GM21529 (cell line): ENCODE data around the gene STEAP3.
A peak's percentile ranks its signal among the peaks of the same experiment; 100 is the strongest.
"Not testable (repeated sequence)": the region's sequence is repeated elsewhere in the genome, so short reads cannot be mapped to it uniquely, and the experiment has no call there.

Source experiments
- ATAC-seq: cut with Tn5 transposase; IDR thresholded peaks from one replicate; pipeline ENCODE4 v1.9.1; 2021; ENCODE audit not compliant: unreplicated experiment

The STEAP3 gene

DNA sequence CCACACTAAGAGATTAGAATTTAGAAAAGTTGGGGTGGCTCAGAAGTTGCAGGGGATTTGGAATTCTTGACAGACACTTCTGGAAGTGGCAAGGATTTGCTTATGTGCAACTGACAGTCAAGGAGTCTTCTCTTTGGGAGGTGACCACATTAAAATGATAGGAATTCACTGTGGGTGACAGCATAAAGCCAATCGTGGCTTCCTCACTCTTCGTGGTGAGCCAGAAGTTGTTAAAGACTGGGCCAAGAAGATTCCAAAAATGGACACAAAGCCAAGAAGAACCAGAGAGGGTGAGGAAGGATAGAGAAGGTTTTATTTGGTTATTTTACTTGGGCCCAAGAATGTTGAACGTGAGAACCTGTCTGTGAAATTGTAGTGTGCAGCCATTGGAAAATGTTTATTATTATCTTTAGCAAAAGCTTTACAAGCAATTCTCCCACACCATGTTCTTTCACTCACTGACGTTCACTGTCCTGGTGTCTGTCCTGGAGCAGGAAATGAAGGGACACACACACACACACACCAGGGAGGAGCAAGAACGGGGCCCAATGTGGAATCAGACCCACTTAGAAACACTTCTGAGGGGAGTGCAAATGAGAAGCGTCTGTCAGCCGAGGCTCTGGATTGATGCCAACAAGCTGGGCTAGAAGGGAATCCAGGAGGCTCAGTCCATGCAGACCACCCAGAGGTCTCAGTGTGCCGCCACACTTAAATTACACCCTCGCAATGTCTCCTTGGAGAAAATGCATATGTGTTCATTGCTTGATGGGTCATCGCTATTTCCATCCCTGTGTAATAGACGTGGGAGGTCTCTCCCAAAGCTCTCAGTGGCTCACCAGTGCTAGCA, 37.2 kb downstream of the STEAP3 start:
- no peak for ATAC-seq

DNA sequence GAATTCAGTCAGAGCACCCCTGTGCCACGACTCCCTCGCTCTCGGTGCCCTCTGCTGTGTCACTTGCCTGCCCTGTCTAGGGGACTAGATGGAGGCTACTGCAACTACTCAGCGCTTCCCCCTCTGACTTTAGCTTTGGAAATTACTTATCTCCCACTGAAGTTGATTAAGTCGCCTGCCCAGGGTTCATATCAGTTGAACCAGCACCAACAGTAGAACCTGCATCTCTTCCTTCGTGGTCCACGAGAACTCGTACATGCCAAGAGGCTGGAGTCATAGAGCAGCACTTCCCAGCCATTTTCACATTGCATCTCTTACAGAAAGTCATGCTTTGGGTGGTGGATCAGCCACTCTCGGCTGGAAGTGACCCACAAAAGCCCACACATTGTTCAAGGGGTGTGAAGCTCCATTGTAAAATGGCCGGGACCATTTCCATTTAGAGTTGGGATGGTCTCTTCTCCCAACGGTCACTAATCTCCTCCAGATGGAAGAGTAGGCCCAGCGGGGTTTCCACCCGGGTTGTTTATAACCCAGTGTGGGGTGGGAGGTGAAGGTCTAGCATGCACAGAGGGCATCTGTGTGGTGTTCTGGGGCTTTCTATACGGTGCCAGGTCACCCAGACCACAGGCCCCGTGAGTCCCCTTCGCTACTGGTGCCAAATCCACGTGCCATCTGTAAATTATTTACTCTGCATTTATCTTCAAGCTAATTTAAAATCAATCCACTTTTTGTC, 38.0 kb downstream of the STEAP3 start:
- no peak for ATAC-seq

DNA sequence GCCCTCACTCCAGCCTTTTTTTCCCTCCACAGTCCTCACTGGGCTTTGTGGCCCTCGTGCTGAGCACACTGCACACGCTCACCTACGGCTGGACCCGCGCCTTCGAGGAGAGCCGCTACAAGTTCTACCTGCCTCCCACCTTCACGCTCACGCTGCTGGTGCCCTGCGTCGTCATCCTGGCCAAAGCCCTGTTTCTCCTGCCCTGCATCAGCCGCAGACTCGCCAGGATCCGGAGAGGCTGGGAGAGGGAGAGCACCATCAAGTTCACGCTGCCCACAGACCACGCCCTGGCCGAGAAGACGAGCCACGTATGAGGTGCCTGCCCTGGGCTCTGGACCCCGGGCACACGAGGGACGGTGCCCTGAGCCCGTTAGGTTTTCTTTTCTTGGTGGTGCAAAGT, 39.4 kb downstream of the STEAP3 start:
- no peak for ATAC-seq

DNA sequence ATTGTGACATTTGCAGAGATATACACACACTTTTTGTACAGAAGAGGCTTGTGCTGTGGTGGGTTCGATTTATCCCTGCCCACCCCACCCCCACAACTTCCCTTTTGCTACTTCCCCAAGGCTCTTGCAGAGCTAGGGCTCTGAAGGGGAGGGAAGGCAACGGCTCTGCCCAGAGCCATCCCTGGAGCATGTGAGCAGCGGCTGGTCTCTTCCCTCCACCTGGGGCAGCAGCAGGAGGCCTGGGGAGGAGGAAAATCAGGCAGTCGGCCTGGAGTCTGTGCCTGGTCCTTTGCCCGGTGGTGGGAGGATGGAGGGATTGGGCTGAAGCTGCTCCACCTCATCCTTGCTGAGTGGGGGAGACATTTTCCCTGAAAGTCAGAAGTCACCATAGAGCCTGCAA, 40.0 kb downstream of the STEAP3 start:
- ATAC-seq, result no peak

DNA sequence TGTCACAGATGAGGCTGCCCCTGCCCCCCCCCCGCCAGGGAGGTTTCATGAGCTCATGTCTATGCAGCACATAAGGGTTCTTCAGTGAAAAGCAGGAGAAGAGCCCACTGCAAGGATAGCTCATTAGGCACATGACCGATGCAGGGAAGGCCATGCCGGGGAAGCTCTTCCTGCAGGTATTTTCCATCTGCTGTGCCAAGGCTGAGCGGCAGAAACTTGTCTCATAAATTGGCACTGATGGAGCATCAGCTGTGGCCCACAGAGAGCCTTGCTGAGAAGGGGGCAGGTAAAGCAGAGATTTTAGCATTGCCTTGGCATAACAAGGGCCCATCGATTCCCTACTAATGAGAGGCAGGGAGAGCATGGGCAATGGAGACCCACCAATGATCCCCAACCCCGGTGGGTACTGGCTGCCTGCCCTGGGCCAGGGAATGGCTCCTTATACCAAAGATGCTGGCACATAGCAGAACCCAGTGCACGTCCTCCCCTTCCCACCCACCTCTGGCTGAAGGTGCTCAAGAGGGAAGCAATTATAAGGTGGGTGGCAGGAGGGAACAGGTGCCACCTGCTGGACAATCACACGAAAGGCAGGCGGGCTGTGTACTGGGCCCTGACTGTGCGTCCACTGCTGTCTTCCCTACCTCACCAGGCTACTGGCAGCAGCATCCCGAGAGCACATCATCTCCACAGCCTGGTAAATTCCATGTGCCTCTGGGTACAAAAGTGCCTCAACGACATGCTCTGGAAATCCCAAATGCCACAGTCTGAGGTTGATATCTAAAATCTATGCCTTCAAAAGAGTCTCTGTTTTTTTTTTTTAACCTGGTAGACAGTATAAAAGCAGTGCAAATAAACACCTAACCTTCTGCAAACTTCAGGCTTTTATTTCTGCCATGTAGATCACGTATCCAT, 41.4 kb downstream of the STEAP3 start:
- peak; percentile 99 for ATAC-seq

DNA sequence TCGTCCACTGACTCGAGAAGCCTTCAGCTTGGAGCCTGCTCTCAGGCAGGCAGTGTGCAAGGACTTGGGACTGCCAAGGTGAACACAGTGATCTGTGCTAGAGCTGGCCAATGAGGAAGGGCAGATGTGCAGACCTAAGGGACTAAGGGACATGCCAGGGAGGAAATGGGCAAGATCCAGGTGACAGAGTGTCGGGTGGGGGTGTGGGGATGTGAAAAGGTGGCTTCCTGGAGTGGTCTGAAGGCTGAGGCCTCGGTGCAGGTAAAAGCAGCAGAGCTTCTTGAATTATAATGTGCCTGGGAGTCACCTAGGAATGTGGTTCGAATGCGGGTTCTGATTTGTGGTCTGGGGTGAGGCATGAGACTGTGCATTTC, 42.0 kb downstream of the STEAP3 start:
- no peak for ATAC-seq

DNA sequence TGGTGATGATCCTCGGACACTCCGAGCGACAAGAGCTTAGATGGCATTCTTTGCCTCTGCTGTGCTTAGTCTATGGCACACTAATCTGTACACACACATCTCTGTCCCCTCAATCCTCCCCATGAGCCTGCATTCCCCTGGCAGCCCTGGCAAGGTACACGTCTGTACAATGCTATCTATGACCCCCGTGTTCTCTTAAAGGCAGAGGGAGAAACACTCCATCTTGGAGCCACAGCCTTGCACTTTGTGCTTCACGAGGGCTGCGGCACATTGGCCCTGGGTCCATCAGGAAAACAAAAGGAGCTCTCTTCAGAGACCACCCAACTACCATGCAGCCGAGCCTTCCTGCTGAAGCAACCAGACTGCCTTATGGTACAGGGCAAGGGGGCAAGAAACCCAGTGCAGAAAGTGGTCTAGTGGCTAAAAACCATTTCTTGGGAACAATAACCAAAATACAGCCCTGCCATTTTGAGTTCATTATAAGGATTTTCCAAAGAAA, 42.5 kb downstream of the STEAP3 start:
- ATAC-seq, result no peak

DNA sequence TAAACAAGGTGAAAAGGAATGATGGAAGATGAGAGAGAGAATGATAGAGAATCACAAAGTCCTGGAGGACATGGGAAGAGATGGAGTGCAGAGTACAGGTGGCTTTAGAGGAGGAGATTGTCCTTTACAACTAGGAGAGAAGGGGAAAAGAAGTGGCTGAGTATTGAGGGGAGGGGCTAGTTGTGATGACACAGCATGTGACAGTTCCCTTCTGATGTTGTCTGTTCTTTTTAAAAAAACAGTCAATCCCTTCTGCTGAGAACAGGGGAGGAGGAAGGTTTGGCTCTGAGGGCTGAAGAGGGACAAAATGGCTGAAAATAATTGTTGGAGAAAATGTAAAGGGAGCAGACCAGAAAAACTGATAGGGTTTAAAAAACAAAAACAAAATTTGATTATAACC, 44.0 kb downstream of the STEAP3 start:
- no peak for ATAC-seq

DNA sequence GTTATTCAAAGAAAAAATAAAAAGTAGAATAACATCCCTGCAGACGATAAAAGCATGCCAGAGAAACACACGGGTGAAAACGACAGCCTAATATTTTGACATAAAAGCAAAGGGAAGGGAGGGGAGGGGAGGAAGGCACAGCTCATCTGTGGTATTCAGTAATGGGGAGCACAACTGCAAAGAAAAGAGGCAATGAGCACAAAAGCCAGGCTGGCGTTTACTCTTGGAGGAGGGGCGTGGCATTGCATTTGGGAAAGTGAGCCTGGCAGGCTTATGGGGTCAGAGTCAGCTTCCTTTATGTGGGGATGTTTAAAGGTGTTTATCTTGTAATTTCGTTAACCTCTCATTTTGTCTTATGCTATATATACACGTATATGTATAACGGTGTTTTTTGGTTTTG, 53.2 kb downstream of the STEAP3 start:
- ATAC-seq, result no peak

DNA sequence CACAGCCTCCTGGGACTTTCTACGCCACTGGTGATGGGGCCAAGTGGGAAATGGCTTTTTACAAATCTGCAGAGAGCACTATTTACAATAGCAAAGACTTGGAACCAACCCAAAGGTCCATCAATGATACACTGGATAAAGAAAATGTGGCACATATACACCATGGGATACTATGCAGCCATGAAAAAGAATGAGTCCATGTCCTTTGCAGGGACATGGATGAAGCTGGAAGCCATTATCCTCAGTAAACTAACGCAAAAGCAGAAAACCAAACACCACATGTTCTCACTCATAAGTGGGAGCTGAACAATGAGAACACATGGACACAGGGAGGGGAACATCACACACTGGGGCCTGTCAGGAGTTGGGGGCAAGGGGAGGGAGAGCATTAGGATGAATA, 54.8 kb downstream of the STEAP3 start:
- not testable (repeated sequence) for ATAC-seq

DNA sequence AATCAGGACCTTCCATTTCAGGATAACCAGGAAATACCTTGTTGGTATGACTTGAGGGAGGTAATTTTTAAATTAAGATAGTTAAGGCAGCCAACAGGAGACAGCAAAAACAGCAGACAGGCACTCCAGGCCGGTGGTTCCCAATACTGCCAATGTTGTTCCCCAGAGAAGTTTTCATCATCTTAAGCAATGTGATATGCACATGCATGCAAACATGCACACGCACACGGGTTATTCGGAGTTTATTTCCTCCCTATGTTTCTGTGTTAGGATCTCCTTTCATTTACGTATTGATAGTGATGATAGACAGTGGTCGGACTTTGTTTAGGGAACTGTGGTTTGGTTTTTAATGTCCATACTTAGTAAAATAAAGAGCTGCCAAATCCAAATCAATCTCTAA, 55.3 kb downstream of the STEAP3 start:
- ATAC-seq, result no peak

DNA sequence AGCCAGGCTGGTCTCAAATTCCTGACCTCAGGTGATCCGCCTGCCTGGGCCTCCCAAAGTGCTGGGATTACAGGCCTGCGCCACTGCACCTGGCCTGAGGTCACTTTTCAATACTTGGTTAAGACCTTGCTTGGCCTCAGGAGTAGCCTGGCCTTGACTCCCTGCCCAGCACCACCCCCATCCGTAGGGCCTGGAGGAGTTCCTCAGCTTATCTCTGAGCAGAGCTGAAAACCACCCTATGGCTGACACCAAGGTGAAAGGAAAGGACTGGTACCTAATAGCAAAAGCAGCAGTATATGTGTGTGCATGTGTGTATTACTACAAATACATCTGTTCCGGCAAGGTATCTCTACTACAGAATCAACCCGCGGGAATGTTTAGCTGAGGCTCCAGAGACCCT, 56.0 kb downstream of the STEAP3 start:
- ATAC-seq, result no peak

DNA sequence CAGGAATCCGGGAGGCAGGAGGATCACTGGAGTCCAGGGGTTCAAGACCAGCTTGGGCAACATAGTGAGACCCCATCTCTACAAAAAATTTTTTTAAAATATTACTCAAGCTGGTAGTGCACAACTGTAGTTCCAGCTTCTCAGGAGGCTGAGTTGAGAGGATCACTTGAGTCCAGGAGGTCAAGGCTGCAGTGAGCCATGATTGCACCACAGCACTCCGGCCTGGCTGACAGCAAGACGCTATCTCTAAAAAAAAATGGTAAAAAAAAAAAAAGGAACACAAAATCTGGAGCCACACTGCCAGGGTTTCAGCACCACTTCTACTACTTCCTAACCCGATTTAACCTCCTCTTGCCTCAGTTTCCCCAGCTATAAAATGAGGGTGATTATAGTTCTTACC, 57.0 kb downstream of the STEAP3 start:
- no peak for ATAC-seq

DNA sequence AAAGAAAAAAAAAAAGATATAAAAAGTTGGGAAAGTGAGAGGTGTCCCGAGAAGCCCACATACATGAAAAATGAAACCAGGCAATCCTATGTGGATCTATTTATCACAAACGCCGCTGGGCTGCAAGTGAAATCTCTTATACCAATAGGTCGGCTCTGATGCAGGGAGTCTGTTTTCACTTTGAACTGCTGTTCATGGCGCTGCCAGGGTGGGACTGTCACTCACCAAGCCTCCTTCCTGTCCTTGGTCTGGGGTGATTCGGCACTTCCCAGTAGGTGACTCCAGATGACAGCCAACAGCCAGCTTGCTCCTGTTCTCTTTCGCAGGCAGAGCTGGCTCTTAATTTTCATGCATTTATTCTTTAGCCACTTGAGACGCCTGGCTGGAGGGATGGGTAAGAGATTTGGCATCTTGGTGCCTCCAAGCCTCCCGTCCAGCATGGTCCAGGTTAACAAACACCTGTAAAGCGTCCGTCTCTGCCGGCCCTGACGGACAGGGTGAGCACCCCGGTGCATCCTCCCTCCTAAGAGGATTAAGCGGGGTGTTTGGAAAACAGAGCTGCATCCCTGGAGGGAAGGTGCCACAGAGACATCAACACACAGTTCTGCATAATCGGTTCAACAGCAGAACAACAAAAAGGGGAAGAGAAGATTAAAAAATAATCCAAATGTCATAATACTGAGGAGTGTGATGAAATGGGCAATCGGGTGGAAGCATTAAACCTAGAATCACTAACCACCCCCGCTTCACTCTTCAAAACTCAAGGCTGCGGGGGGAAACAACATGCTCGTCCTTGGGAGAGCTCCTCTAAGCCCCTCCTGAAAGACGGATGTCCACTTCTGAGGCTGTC, 58.7 kb downstream of the STEAP3 start:
- no peak for ATAC-seq

DNA sequence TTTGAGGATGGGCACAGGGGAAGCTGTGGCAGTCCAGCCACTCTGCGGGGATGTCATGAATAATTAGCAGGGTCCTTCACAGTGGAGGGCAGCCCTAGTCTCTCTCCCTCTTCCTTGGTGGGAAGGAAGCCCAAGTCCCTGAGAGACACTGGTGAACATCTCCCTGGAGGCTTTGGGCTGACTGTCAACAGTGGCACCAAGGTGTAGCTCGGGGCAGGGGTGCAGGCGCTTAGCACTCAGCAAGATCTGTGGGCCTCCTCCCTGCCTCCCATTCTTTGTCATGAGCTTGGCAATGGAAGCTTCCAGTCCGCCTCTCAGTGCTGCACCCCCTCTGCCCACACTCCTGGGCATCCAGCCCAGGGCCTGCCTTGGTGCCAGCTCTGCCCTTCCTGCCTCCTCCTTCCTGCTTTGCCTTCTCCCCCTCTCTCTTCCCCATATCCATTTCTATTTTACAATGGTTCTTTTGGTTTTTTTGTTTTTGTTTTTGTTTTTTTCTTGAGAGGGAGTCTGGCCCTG, 59.4 kb downstream of the STEAP3 start:
- ATAC-seq, result no peak

DNA sequence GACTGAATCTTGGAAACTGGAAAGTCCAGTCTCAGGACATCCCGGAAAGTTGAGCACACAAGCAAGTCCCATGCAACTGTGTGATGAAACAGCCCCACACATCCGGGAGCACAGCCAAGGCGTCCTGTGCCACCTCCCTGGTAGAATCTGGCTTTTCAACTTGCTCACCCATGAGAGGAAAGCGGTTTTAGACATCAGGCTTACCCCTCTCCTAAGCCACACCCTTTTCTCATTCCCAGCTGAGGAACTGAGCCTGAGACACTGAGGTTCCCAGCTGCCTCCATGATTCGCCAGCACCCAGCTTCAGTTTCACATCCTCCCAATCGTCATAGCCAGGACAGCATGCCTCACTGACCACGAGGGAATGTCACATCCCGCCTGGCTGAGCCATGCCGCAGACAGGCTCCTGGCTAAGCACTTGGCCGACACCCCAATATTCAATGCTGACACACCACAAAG, 60.3 kb downstream of the STEAP3 start:
- ATAC-seq, result no peak

DNA sequence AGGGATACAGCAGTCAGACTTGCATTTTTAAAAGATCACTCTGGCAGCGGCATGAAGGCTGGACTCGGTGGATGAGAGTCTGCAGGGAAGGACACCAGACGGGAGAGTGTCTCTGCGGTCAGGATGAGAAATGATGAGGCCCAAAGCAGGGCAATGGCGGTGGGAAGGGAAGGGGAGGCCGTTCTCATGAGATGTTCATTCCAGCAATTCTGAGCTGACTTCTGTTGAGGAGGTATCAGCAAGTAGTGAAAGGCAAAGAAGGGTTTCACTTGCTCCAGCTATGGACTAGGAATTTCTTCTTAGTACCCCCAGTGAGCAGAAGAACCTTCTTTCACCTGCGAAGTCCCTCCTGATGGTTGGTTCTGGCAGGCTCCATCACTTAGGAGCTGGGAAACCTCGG, 63.0 kb downstream of the STEAP3 start:
- no peak for ATAC-seq

DNA sequence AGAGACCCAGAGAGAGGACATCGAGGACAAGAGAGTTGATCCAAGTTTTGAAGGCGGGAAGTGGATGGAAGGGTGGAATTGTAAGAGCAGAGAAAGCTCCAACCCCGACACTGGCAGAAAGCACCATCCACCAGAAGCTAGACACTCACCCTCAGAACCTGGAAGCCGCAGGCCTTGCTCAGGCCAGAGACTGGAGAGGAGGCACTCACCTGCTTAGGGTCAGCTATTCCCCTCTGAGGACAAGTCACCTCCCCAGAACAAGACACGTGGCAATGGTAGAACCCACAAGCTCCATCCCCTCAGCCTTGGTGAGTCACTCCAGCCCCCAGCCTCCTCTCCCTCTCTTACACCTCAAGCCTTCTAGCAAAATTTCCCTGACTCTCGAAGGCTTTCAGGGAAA, 64.9 kb downstream of the STEAP3 start:
- ATAC-seq, result no peak

DNA sequence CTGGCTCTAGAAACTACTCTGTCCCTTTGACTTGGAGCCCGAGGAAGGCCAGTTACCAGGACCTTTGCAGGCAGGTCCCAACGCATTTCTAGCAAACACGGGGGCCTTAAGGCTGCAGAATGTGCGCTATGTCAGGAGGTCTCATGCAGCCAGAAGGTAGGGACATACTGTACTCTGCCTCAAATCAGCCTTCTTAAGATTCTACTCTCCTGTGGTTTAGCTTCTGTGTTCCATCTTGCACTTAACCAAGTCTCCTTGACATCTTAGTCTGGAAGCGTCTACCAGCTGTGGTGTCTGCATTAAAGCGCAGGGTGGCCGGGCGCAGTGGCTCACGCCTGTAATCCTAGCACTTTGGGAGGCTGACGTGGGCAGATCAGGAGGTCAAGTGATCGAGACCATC, 65.5 kb downstream of the STEAP3 start:
- ATAC-seq, result no peak

DNA sequence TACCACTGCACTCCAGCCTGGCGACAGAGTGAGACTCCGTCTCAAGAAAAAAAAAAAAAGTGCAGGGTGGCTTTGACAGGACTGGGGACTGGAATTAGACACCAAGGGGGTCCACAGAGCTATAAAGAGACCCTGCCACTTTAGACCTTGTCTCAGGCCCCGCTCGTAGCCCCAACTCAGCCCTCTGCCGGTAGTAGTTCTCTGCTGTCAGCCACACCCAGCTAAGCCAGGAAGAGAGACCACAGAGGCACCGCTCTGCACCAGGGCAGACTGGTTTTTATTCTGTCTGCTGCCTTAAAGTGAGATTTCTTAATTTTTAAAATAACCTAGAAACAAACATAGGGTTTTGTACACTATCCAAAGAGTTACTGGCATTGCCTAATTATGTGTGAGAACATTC, 66.0 kb downstream of the STEAP3 start:
- no peak for ATAC-seq
